Globus pallidus (tissue), 1 donor: ENCODE results near the gene KLHL10.
"Not testable (repeated sequence)": the region's sequence is repeated elsewhere in the genome, so short reads cannot be mapped to it uniquely, and the experiment has no call there.

Source experiments
- DNase-seq: peaks from one replicate; pipeline ENCODE4 v3.0.0-alpha.2; 2015; ENCODE audit warnings: low spot score

KLHL10 gene

GRCh38 chr17:41813152-41813680, 24.4 kb upstream of the KLHL10 start:
- DNase-seq: no peak

GRCh38 chr17:41813699-41814124, 23.9 kb upstream of the KLHL10 start:
- DNase-seq: no peak

GRCh38 chr17:41814195-41814594, 23.4 kb upstream of the KLHL10 start:
- no peak for DNase-seq

- DNase-seq: no peak
These were observed 20.8 kb upstream of the KLHL10 start for GRCh38 chr17:41816637-41817320.

- no peak for DNase-seq
These were observed 19.6 kb upstream of the KLHL10 start for GRCh38 chr17:41818024-41818423.

GRCh38 chr17:41821776-41822175, 15.8 kb upstream of the KLHL10 start:
- DNase-seq: no peak

- DNase-seq: no peak
These were observed 15.1 kb upstream of the KLHL10 start for GRCh38 chr17:41822216-41823140.

GRCh38 chr17:41823141-41823524, 14.5 kb upstream of the KLHL10 start:
- no peak for DNase-seq

GRCh38 chr17:41823580-41823979, 14.0 kb upstream of the KLHL10 start:
- DNase-seq: no peak

- no peak for DNase-seq
These were observed 13.5 kb upstream of the KLHL10 start for GRCh38 chr17:41824086-41824485.

- DNase-seq: no peak
These were observed 12.3 kb upstream of the KLHL10 start for GRCh38 chr17:41825175-41825845.

- not testable (repeated sequence) for DNase-seq
These were observed 7.7 kb upstream of the KLHL10 start for GRCh38 chr17:41829961-41830360.

- no peak for DNase-seq
These were observed 2.3 kb upstream of the KLHL10 start for GRCh38 chr17:41835214-41835799.

GRCh38 chr17:41835800-41836549, 1.6 kb upstream of the KLHL10 start, which contains the start of gene NT5C3B:
NT5C3B (minus strand) TSS chr17:41836232; CDS start chr17:41836193, 39 bp downstream.
- peak; percentile 46 for DNase-seq

- DNase-seq: no peak
These were observed 952 bp upstream of the KLHL10 start for GRCh38 chr17:41836550-41837196.

GRCh38 chr17:41839448-41839847, 1.8 kb downstream of the KLHL10 start:
- DNase-seq: not testable (repeated sequence)

GRCh38 chr17:41840781-41841180, 3.2 kb downstream of the KLHL10 start:
- not testable (repeated sequence) for DNase-seq

GRCh38 chr17:41844971-41845370, 7.3 kb downstream of the KLHL10 start:
- DNase-seq: no peak

- DNase-seq: no peak
These were observed 11.2 kb downstream of the KLHL10 start for GRCh38 chr17:41848788-41849187.

GRCh38 chr17:41849251-41849990, 11.8 kb downstream of the KLHL10 start:
- DNase-seq: no peak
